GM23338 (cell line): Measurements from ENCODE around the gene TSPEAR. TPM values are rescaled to one million over a fixed set of nuclear protein-coding genes. Genes with fewer than 3 reads are reported as not detected.

Experiments used
- CREB1 ChIP-seq: fragments of 250-450 bp; sonication (Bioruptor Pico); IDR thresholded peaks from 2 replicates; pipeline ENCODE4 v1.5.0; 2020; ENCODE audit warnings: low read depth, mild to moderate bottlenecking, moderate library complexity
- EZH2 ChIP-seq: fragments of 200-600 bp; sonication (generic); IDR thresholded peaks from one replicate; pipeline ENCODE4 v1.8.0; 2017; ENCODE audit warnings: antibody characterized with exemption, mild to moderate bottlenecking, low read depth; ENCODE audit not compliant: unreplicated experiment
- EZH2phosphoT487 ChIP-seq: fragments of 200-600 bp; sonication (generic); IDR thresholded peaks from one replicate; pipeline ENCODE4 v1.8.1; 2018; ENCODE audit warnings: antibody characterized with exemption; ENCODE audit not compliant: unreplicated experiment
- JUNB ChIP-seq: IDR thresholded peaks from one replicate; pipeline ENCODE4 v1.6.1; 2016; ENCODE audit warnings: antibody characterized with exemption; ENCODE audit not compliant: unreplicated experiment
- polyA plus RNA-seq: library from polyadenylated mRNA; unstranded; fragments of >200 nt; fragmentation: Nextera tagmentation; extraction: Ambion mirVana; gene quantifications from 2 replicates; pipeline ENCODE4 v1.2.1, GENCODE V29; 2016
- total RNA-seq: library from RNA; depleted of rRNA; stranded (reverse); fragments of >200 nt; shearing (Covaris generic); gene quantifications from 2 replicates; pipeline ENCODE4 v1.2.3, GENCODE V29; 2014
- TF ChIP-seq, protein P1 (sequence below): fragments of 250-450 bp; sonication (Bioruptor Pico); IDR thresholded peaks from 2 replicates; pipeline ENCODE4 v1.5.0; 2020; ENCODE audit warnings: mild to moderate bottlenecking, moderate library complexity
- TF ChIP-seq, protein P2 (sequence below): IDR thresholded peaks from one replicate; pipeline ENCODE4 v1.6.1; 2018; ENCODE audit warnings: antibody characterized with exemption; ENCODE audit not compliant: unreplicated experiment

The TSPEAR gene
- total and polyA plus RNA-seq, 2 experiments from 2014 or later = 0.35 to 0.92 TPM

DNA sequence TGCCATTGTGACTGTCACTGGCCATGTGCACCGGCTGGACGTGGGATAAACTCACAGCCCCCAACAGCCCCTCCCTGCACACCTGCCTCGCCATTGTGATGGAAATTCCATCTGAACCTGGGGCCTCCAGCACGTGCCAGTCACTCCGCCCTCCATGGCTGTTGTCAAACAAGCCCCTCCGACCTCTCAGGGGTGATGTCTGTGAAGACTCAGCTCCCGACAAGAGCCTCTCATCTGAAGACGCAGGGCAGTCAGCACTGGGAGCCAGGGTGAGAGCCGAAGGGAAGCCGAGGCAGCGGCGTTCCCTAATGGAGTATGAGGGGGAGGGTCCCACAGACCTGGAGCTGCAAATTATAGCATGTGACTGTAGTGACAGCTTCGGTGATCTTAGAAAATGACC, 158.7 kb downstream of the TSPEAR start (continued):
- TF ChIP-seq, protein P1, sequence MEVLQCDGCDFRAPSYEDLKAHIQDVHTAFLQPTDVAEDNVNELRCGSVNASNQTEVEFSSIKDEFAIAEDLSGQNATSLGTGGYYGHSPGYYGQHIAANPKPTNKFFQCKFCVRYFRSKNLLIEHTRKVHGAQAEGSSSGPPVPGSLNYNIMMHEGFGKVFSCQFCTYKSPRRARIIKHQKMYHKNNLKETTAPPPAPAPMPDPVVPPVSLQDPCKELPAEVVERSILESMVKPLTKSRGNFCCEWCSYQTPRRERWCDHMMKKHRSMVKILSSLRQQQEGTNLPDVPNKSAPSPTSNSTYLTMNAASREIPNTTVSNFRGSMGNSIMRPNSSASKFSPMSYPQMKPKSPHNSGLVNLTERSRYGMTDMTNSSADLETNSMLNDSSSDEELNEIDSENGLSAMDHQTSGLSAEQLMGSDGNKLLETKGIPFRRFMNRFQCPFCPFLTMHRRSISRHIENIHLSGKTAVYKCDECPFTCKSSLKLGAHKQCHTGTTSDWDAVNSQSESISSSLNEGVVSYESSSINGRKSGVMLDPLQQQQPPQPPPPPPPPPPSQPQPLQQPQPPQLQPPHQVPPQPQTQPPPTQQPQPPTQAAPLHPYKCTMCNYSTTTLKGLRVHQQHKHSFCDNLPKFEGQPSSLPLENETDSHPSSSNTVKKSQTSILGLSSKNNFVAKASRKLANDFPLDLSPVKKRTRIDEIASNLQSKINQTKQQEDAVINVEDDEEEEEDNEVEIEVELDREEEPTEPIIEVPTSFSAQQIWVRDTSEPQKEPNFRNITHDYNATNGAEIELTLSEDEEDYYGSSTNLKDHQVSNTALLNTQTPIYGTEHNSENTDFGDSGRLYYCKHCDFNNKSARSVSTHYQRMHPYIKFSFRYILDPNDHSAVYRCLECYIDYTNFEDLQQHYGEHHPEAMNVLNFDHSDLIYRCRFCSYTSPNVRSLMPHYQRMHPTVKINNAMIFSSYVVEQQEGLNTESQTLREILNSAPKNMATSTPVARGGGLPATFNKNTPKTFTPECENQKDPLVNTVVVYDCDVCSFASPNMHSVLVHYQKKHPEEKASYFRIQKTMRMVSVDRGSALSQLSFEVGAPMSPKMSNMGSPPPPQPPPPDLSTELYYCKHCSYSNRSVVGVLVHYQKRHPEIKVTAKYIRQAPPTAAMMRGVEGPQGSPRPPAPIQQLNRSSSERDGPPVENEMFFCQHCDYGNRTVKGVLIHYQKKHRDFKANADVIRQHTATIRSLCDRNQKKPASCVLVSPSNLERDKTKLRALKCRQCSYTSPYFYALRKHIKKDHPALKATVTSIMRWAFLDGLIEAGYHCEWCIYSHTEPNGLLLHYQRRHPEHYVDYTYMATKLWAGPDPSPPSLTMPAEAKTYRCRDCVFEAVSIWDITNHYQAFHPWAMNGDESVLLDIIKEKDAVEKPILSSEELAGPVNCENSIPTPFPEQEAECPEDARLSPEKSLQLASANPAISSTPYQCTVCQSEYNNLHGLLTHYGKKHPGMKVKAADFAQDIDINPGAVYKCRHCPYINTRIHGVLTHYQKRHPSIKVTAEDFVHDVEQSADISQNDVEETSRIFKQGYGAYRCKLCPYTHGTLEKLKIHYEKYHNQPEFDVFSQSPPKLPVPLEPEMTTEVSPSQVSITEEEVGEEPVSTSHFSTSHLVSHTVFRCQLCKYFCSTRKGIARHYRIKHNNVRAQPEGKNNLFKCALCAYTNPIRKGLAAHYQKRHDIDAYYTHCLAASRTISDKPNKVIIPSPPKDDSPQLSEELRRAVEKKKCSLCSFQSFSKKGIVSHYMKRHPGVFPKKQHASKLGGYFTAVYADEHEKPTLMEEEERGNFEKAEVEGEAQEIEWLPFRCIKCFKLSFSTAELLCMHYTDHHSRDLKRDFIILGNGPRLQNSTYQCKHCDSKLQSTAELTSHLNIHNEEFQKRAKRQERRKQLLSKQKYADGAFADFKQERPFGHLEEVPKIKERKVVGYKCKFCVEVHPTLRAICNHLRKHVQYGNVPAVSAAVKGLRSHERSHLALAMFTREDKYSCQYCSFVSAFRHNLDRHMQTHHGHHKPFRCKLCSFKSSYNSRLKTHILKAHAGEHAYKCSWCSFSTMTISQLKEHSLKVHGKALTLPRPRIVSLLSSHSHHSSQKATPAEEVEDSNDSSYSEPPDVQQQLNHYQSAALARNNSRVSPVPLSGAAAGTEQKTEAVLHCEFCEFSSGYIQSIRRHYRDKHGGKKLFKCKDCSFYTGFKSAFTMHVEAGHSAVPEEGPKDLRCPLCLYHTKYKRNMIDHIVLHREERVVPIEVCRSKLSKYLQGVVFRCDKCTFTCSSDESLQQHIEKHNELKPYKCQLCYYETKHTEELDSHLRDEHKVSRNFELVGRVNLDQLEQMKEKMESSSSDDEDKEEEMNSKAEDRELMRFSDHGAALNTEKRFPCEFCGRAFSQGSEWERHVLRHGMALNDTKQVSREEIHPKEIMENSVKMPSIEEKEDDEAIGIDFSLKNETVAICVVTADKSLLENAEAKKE (CRISPR knock-in tag) = no peak
- TF ChIP-seq, protein P2, sequence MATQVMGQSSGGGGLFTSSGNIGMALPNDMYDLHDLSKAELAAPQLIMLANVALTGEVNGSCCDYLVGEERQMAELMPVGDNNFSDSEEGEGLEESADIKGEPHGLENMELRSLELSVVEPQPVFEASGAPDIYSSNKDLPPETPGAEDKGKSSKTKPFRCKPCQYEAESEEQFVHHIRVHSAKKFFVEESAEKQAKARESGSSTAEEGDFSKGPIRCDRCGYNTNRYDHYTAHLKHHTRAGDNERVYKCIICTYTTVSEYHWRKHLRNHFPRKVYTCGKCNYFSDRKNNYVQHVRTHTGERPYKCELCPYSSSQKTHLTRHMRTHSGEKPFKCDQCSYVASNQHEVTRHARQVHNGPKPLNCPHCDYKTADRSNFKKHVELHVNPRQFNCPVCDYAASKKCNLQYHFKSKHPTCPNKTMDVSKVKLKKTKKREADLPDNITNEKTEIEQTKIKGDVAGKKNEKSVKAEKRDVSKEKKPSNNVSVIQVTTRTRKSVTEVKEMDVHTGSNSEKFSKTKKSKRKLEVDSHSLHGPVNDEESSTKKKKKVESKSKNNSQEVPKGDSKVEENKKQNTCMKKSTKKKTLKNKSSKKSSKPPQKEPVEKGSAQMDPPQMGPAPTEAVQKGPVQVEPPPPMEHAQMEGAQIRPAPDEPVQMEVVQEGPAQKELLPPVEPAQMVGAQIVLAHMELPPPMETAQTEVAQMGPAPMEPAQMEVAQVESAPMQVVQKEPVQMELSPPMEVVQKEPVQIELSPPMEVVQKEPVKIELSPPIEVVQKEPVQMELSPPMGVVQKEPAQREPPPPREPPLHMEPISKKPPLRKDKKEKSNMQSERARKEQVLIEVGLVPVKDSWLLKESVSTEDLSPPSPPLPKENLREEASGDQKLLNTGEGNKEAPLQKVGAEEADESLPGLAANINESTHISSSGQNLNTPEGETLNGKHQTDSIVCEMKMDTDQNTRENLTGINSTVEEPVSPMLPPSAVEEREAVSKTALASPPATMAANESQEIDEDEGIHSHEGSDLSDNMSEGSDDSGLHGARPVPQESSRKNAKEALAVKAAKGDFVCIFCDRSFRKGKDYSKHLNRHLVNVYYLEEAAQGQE = no peak
- no peak for TF ChIP-seq EZH2phosphoT487
- no peak for TF ChIP-seq JUNB
- TF ChIP-seq CREB1 (CRISPR knock-in tag) = no peak
- TF ChIP-seq EZH2 = no peak
